ENCODE results near the gene LGR4. TPM values are rescaled to one million over a fixed set of nuclear protein-coding genes. Genes with fewer than 3 reads are reported as not detected.

The LGR4 gene
- total RNA-seq, 1 experiment from 2014 or later: 99.2 TPM

- no peak overlapping the region for H3K27ac Mint-ChIP-seq
- Histone ChIP-seq H2AK5ac (ENCODE audit: insufficient read length, low read length) (no peak overlapping the region), H3K79me2 (ENCODE audit: insufficient read depth, low read length) (peaks cover 44% of the 10 kb centered on the region; the same call in 1 of the 2 replicates), H3K18ac (ENCODE audit: insufficient read length, low read depth, low read length) (no peak overlapping the region), H3T11ph (ENCODE audit: low read length) (no peak overlapping the region), H3K4me1 (ENCODE audit: insufficient read depth, low read length) (peaks cover 5% of the 10 kb centered on the region; the same call in 1 of the 2 replicates), H3K4ac (ENCODE audit: low read depth, low read length) (no peak overlapping the region), H3K79me1 (ENCODE audit: insufficient read depth, low read depth, low read length, poor library complexity, severe bottlenecking) (peaks cover 3% of the 10 kb centered on the region), H2BK12ac (ENCODE audit: insufficient read length, low read depth, low read length) (no peak overlapping the region), H2BK120ac (ENCODE audit: low read depth, low read length, poor library complexity, severe bottlenecking) (no peak overlapping the region), H3K27ac (ENCODE audit: insufficient read length, low read depth, low read length) (no peak overlapping the region), H3K14ac (ENCODE audit: insufficient read depth, low read length) (no peak overlapping the region), H2BK15ac (ENCODE audit: low read depth, low read length) (no peak overlapping the region), H2BK20ac (ENCODE audit: low read depth, low read length, poor library complexity, severe bottlenecking) (no peak overlapping the region), H2AFZ (ENCODE audit: low read length) (no peak overlapping the region), H2BK5ac (ENCODE audit: insufficient read length, low read length) (no peak overlapping the region), H4K8ac (replicated peaks; ENCODE audit: insufficient read length, low read depth, low read length) (no peak overlapping the region), H3K9me3 (ENCODE audit: control insufficient read depth, low read depth, low read length) (no peaks in the 10 kb centered on the region), H4K5ac (ENCODE audit: insufficient read length, low read depth, low read length) (no peak overlapping the region), H3K23me2 (ENCODE audit: insufficient read length, low read depth, low read length, poor library complexity, severe bottlenecking) (peaks cover 19% of the 10 kb centered on the region), H3K9ac (ENCODE audit: extremely low read depth, insufficient read length, low read length) (no peak overlapping the region), H4K20me1 (ENCODE audit: control insufficient read depth, insufficient read depth, insufficient read length) (no peaks in the 10 kb centered on the region), H3K27me3 (ENCODE audit: insufficient read depth, low read length) (no peaks in the 10 kb centered on the region), H4K91ac (ENCODE audit: insufficient read length, low read depth, low read length) (no peak overlapping the region), H3K56ac (ENCODE audit: insufficient read length, low read depth, low read length) (no peak overlapping the region), H3K4me2 (ENCODE audit: insufficient read depth, insufficient read length, low read length) (peak overlapping the region; percentile 99), H3K23ac (ENCODE audit: insufficient read length, low read depth, low read length) (no peak overlapping the region)
- no peaks in the 10 kb centered on the region; the same call in 1 of the 2 replicates for H3K27me3 Mint-ChIP-seq (ENCODE audit: low read depth)
- no peak for TF ChIP-seq CTCF (conservative IDR thresholded peaks at IDR 0.05)
- DNase-seq: no peak
- H3K4me3 Mint-ChIP-seq: peak overlapping the region; percentile 80 to 90
- no CpG with 5 or more reads among the region's 3 CpGs for WGBS (ENCODE audit: extremely low coverage, insufficient read length, low lambda C conversion rate)
- H3K4me1 Mint-ChIP-seq: peaks cover 49 to 54% of the 10 kb centered on the region in 2 experiments
- peaks cover 3 to 7% of the 10 kb centered on the region in 2 experiments; a peak in 3 of 5 replicates for H3K9me3 Mint-ChIP-seq
- H3K36me3 Mint-ChIP-seq (ENCODE audit: insufficient read depth in 1 of 3, low read depth in 3 of 3): peaks cover 15 to 44% (median 27%) of the 10 kb centered on the region in 3 experiments
Measured at GRCh38 chr11:27470166-27470565, 2.4 kb downstream of the LGR4 start.

All from H9 (cell line).